SK-N-SH treated with all-trans-retinoic acid at 6 μM for 48 hours (cell line): ENCODE results near the gene TMTC2.

Source experiments
- ATAC-seq: fragments of 200-7000 bp; cut with Tn5 transposase; 3 replicates; pipeline ENCODE4 v1.9.1; 2020; ENCODE audit warnings: mild to moderate bottlenecking, moderate library complexity
- ARNTL ChIP-seq: fragments of 450-650 bp; formaldehyde crosslinking; IDR thresholded peaks from 2 replicates; pipeline ENCODE4 v1.5.0; 2020; ENCODE audit warnings: low read depth, mild to moderate bottlenecking, moderate library complexity, borderline replicate concordance
- BACH2 ChIP-seq: fragments of 250-450 bp; sonication (Bioruptor Pico); IDR thresholded peaks from 2 replicates; pipeline ENCODE4 v1.9.0; 2021; ENCODE audit warnings: mild to moderate bottlenecking, borderline replicate concordance
- ESRRG ChIP-seq: fragments of 250-450 bp; sonication (Bioruptor Pico); IDR thresholded peaks from 2 replicates; pipeline ENCODE4 v1.6.1; 2021; ENCODE audit warnings: mild to moderate bottlenecking
- GLIS3 ChIP-seq: fragments of 250-450 bp; sonication (Bioruptor Pico); IDR thresholded peaks from 2 replicates; pipeline ENCODE4 v1.5.0; 2020; ENCODE audit warnings: mild to moderate bottlenecking, moderate library complexity
- ISL1 ChIP-seq: fragments of 250-450 bp; sonication (Bioruptor Pico); IDR thresholded peaks from 2 replicates; pipeline ENCODE4 v2.1.2; 2022; ENCODE audit warnings: mild to moderate bottlenecking, moderate library complexity
- OSR1 ChIP-seq: fragments of 250-450 bp; sonication (Bioruptor Pico); IDR thresholded peaks from 2 replicates; pipeline ENCODE4 v1.8.0; 2022; ENCODE audit warnings: moderate library complexity, mild to moderate bottlenecking, inconsistent platforms
- PPARA ChIP-seq: fragments of 250-450 bp; sonication (Bioruptor Pico); IDR thresholded peaks from 2 replicates; pipeline ENCODE4 v1.5.0; 2020; ENCODE audit warnings: mild to moderate bottlenecking, borderline replicate concordance
- RARB ChIP-seq: fragments of 250-450 bp; sonication (Bioruptor Pico); IDR thresholded peaks from 2 replicates; pipeline ENCODE4 v1.8.0; 2021; ENCODE audit warnings: mild to moderate bottlenecking, moderate library complexity
- SNAI2 ChIP-seq: fragments of 250-450 bp; sonication (Bioruptor Pico); IDR thresholded peaks from 2 replicates; pipeline ENCODE4 v1.5.0; 2020; ENCODE audit warnings: mild to moderate bottlenecking, moderate library complexity
- TCF4 ChIP-seq: fragments of 250-450 bp; sonication (Bioruptor Pico); IDR thresholded peaks from 2 replicates; pipeline ENCODE4 v1.8.0; 2021; ENCODE audit warnings: mild to moderate bottlenecking, moderate library complexity, borderline replicate concordance
- TOX ChIP-seq: fragments of 250-450 bp; sonication (Bioruptor Pico); IDR thresholded peaks from 2 replicates; pipeline ENCODE4 v1.8.0; 2021; ENCODE audit warnings: mild to moderate bottlenecking, moderate library complexity, borderline replicate concordance
- ZC3H10 ChIP-seq: fragments of 250-450 bp; sonication (Bioruptor Pico); IDR thresholded peaks from 2 replicates; pipeline ENCODE4 v1.5.1; 2021; ENCODE audit warnings: mild to moderate bottlenecking, moderate library complexity
- ZFP3 ChIP-seq: fragments of 250-450 bp; sonication (Bioruptor Pico); IDR thresholded peaks from 2 replicates; pipeline ENCODE4 v1.5.0; 2020; ENCODE audit warnings: mild to moderate bottlenecking, moderate library complexity
- ZNF565 ChIP-seq: fragments of 450-650 bp; formaldehyde crosslinking; conservative IDR thresholded peaks from 2 replicates; pipeline ENCODE4 v1.5.0; 2020; ENCODE audit warnings: low read depth, mild to moderate bottlenecking, moderate library complexity
- ZNF70 ChIP-seq: fragments of 450-650 bp; formaldehyde crosslinking; IDR thresholded peaks from 2 replicates; pipeline ENCODE4 v1.5.0; 2020; ENCODE audit warnings: mild to moderate bottlenecking, moderate library complexity
- ZNF8 ChIP-seq: fragments of 450-650 bp; formaldehyde crosslinking; IDR thresholded peaks from 2 replicates; pipeline ENCODE4 v1.5.0; 2020; ENCODE audit warnings: mild to moderate bottlenecking, moderate library complexity
- TF ChIP-seq, protein P1 (sequence below): fragments of 250-450 bp; sonication (Bioruptor Pico); IDR thresholded peaks from 2 replicates; pipeline ENCODE4 v1.5.0; 2020; ENCODE audit warnings: mild to moderate bottlenecking, moderate library complexity
- TF ChIP-seq, protein P2 (sequence below): fragments of 250-450 bp; sonication (Bioruptor Pico); IDR thresholded peaks from 2 replicates; pipeline ENCODE4 v1.8.0; 2020; ENCODE audit warnings: mild to moderate bottlenecking, moderate library complexity, borderline replicate concordance
- TF ChIP-seq, protein P3 (sequence below): fragments of 250-450 bp; sonication (Bioruptor Pico); IDR thresholded peaks from 2 replicates; pipeline ENCODE4 v1.8.0; 2021; ENCODE audit warnings: low read depth, mild to moderate bottlenecking, moderate library complexity, borderline replicate concordance
- TF ChIP-seq, protein P4 (sequence below): fragments of 250-450 bp; sonication (Bioruptor Pico); IDR thresholded peaks from 2 replicates; pipeline ENCODE4 v1.5.1; 2021; ENCODE audit warnings: mild to moderate bottlenecking, moderate library complexity

TMTC2 gene

DNA sequence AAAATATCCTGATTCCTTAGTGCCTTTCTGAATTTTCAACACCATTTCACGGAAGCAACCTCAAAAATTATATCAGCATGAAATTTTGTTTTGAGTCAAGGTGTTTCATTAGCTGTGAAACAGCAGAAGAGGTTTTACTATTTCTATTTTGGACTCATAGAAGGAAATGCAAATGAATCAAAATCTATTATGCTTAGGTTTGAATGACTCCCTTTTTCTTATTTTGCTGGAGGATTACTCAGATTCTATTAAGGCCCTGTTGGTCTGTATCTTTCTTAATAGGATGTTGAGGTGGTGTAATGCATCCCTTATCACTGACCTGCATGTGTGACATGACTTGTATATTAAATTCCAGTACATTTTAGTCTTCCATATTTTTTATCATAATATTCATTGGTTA is 165.8 kb downstream of the TMTC2 start (continued):
- TF ChIP-seq, protein P1, sequence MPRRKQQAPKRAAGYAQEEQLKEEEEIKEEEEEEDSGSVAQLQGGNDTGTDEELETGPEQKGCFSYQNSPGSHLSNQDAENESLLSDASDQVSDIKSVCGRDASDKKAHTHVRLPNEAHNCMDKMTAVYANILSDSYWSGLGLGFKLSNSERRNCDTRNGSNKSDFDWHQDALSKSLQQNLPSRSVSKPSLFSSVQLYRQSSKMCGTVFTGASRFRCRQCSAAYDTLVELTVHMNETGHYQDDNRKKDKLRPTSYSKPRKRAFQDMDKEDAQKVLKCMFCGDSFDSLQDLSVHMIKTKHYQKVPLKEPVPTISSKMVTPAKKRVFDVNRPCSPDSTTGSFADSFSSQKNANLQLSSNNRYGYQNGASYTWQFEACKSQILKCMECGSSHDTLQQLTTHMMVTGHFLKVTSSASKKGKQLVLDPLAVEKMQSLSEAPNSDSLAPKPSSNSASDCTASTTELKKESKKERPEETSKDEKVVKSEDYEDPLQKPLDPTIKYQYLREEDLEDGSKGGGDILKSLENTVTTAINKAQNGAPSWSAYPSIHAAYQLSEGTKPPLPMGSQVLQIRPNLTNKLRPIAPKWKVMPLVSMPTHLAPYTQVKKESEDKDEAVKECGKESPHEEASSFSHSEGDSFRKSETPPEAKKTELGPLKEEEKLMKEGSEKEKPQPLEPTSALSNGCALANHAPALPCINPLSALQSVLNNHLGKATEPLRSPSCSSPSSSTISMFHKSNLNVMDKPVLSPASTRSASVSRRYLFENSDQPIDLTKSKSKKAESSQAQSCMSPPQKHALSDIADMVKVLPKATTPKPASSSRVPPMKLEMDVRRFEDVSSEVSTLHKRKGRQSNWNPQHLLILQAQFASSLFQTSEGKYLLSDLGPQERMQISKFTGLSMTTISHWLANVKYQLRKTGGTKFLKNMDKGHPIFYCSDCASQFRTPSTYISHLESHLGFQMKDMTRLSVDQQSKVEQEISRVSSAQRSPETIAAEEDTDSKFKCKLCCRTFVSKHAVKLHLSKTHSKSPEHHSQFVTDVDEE (CRISPR knock-in tag), result no peak
- no peak for TF ChIP-seq TCF4 (CRISPR knock-in tag)
- no peak for TF ChIP-seq BACH2 (CRISPR knock-in tag)
- no peak for TF ChIP-seq RARB
- TF ChIP-seq ZNF8, result no peak

DNA sequence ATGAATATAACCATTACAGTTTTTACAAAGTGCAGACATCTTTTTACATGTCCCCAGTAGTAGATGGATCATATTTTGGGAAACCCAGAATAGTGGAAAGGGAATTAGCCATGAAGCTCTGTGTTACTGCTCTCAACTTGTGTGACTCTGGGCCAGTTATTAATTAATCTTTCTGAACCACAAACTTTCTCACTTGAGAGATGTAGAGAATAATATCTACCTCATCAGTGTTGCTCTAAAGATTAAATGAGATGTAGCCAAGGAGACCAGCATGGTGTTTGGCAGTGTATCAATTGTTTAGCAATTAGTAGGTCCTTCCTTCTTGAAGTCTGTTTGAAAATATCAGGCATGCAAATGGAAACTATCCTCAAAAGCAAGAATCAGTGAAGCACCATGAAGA is 169.2 kb downstream of the TMTC2 start:
- TF ChIP-seq RARB, result no peak
- no peak for TF ChIP-seq ESRRG (CRISPR knock-in tag)
- no peak for TF ChIP-seq ISL1 (CRISPR knock-in tag)
- TF ChIP-seq TCF4 (CRISPR knock-in tag), result no peak
- no peak for TF ChIP-seq ZFP3 (CRISPR knock-in tag)
- TF ChIP-seq SNAI2 (CRISPR knock-in tag), result no peak
- no peak for TF ChIP-seq ZNF565 (CRISPR knock-in tag)
- TF ChIP-seq BACH2 (CRISPR knock-in tag), result no peak
- TF ChIP-seq, protein P2, sequence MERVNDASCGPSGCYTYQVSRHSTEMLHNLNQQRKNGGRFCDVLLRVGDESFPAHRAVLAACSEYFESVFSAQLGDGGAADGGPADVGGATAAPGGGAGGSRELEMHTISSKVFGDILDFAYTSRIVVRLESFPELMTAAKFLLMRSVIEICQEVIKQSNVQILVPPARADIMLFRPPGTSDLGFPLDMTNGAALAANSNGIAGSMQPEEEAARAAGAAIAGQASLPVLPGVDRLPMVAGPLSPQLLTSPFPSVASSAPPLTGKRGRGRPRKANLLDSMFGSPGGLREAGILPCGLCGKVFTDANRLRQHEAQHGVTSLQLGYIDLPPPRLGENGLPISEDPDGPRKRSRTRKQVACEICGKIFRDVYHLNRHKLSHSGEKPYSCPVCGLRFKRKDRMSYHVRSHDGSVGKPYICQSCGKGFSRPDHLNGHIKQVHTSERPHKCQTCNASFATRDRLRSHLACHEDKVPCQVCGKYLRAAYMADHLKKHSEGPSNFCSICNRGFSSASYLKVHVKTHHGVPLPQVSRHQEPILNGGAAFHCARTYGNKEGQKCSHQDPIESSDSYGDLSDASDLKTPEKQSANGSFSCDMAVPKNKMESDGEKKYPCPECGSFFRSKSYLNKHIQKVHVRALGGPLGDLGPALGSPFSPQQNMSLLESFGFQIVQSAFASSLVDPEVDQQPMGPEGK (CRISPR knock-in tag), result no peak
- TF ChIP-seq ZC3H10 (CRISPR knock-in tag), result no peak
- no peak for TF ChIP-seq OSR1 (CRISPR knock-in tag)
- TF ChIP-seq, protein P3, sequence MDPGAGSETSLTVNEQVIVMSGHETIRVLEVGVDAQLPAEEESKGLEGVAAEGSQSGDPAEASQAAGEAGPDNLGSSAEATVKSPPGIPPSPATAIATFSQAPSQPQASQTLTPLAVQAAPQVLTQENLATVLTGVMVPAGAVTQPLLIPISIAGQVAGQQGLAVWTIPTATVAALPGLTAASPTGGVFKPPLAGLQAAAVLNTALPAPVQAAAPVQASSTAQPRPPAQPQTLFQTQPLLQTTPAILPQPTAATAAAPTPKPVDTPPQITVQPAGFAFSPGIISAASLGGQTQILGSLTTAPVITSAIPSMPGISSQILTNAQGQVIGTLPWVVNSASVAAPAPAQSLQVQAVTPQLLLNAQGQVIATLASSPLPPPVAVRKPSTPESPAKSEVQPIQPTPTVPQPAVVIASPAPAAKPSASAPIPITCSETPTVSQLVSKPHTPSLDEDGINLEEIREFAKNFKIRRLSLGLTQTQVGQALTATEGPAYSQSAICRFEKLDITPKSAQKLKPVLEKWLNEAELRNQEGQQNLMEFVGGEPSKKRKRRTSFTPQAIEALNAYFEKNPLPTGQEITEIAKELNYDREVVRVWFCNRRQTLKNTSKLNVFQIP (CRISPR knock-in tag), result no peak
- TF ChIP-seq TOX (CRISPR knock-in tag), result no peak
- no peak for ATAC-seq

DNA sequence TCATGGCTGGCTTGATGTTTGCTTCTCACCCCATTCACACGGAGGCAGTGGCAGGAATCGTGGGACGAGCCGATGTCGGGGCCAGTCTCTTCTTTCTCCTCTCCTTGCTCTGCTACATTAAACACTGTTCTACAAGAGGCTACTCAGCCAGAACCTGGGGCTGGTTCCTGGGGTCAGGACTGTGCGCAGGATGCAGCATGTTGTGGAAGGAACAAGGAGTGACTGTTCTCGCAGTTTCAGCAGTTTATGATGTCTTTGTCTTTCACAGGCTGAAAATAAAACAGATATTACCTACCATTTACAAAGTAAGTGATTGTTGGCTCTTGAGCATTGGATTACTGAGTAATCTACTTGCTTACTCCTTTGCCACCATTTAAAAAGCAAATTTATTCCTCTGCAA is 170.6 kb downstream of the TMTC2 start:
- TF ChIP-seq TCF4 (CRISPR knock-in tag) (no peak), ISL1 (CRISPR knock-in tag) (no peak)
- ATAC-seq, result no peak

DNA sequence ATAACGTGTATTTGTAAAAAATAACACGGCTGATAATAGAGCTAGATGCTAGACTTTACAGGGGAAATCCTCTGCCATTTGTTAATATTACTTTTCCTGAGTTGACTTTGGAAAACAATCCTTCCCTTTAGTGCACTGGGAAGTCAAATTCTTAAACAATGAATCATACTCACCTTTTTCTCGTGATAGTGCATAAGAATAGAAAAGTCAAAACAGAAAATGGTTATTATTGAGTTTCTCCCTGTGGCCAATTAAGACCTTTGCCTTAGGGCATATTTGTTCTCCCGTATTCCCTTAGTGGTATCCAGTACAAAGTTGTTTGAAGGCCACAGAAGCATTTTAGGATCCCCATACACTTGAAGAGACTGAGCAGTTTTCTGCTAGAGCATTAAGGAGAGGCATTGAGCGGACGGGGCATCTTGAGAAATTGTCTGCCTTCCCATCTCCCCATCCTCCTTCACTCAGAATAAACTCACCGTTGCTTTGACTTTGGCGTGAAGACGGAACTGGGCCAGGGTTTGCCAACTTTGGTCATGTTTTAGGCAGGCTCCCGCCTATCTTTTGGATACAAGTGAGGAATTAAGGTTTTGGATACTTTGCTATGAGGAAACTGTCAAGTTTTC is 171.3 kb downstream of the TMTC2 start:
- TF ChIP-seq RARB (no peak), ZNF8 (no peak), ESRRG (CRISPR knock-in tag) (no peak), TOX (CRISPR knock-in tag) (no peak), ZNF70 (no peak), BACH2 (CRISPR knock-in tag) (no peak), GLIS3 (CRISPR knock-in tag) (no peak), ARNTL (CRISPR knock-in tag) (no peak), TCF4 (CRISPR knock-in tag) (no peak), ISL1 (CRISPR knock-in tag) (no peak), OSR1 (CRISPR knock-in tag) (no peak), ZNF565 (CRISPR knock-in tag) (no peak), PPARA (CRISPR knock-in tag) (no peak)
- TF ChIP-seq, protein P4, sequence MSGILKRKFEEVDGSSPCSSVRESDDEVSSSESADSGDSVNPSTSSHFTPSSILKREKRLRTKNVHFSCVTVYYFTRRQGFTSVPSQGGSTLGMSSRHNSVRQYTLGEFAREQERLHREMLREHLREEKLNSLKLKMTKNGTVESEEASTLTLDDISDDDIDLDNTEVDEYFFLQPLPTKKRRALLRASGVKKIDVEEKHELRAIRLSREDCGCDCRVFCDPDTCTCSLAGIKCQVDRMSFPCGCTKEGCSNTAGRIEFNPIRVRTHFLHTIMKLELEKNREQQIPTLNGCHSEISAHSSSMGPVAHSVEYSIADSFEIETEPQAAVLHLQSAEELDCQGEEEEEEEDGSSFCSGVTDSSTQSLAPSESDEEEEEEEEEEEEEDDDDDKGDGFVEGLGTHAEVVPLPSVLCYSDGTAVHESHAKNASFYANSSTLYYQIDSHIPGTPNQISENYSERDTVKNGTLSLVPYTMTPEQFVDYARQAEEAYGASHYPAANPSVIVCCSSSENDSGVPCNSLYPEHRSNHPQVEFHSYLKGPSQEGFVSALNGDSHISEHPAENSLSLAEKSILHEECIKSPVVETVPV, result no peak
- TF ChIP-seq, protein P3 (CRISPR knock-in tag), result no peak
- TF ChIP-seq, protein P2 (CRISPR knock-in tag), result no peak
- TF ChIP-seq, all 23 proteins: peak for 0
- ATAC-seq, result no peak
